ENCODE results near the gene GALNTL6.

The GALNTL6 gene

GRCh38 chr4:171812665-171813525, at the start of gene GALNTL6:
TSS of gene GALNTL6 (plus strand) at chr4:171813404.
- no peak for DNase-seq (ENCODE audit: low read depth)

GRCh38 chr4:171765514-171765913, 47.7 kb upstream of the GALNTL6 start:
- no peak for DNase-seq (ENCODE audit: low read depth)

- no peak for DNase-seq (ENCODE audit: low read depth)
These were observed 38.5 kb upstream of the GALNTL6 start for GRCh38 chr4:171774642-171775190.

- no peak for DNase-seq (ENCODE audit: low read depth)
These were observed 33.9 kb upstream of the GALNTL6 start for GRCh38 chr4:171779301-171779700.

GRCh38 chr4:171785388-171785787, 27.8 kb upstream of the GALNTL6 start:
- DNase-seq (ENCODE audit: low read depth) = no peak

- DNase-seq (ENCODE audit: low read depth) = no peak
These were observed 19.5 kb upstream of the GALNTL6 start for GRCh38 chr4:171793723-171794122.

- DNase-seq (ENCODE audit: low read depth) = no peak
These were observed 18.7 kb upstream of the GALNTL6 start for GRCh38 chr4:171794528-171794927.

- DNase-seq (ENCODE audit: low read depth) = no peak
These were observed 3.4 kb upstream of the GALNTL6 start for GRCh38 chr4:171809854-171810253.

- DNase-seq (ENCODE audit: low read depth) = no peak
These were observed 905 bp upstream of the GALNTL6 start for GRCh38 chr4:171812333-171812664.

- no peak for DNase-seq (ENCODE audit: low read depth)
These were observed 484 bp downstream of the GALNTL6 start for GRCh38 chr4:171813526-171814250.

- DNase-seq (ENCODE audit: low read depth) = no peak
These were observed 1.3 kb downstream of the GALNTL6 start for GRCh38 chr4:171814545-171814944.

- no peak for DNase-seq (ENCODE audit: low read depth)
These were observed 3.8 kb downstream of the GALNTL6 start for GRCh38 chr4:171817026-171817425.

GRCh38 chr4:171834640-171835039, 21.4 kb downstream of the GALNTL6 start:
- no peak for DNase-seq (ENCODE audit: low read depth)

- DNase-seq (ENCODE audit: low read depth) = no peak
These were observed 30.3 kb downstream of the GALNTL6 start for GRCh38 chr4:171843456-171843855.

GRCh38 chr4:171846232-171846631, 33.0 kb downstream of the GALNTL6 start:
- no peak for DNase-seq (ENCODE audit: low read depth)

- no peak for DNase-seq (ENCODE audit: low read depth)
These were observed 33.7 kb downstream of the GALNTL6 start for GRCh38 chr4:171846893-171847292.

GRCh38 chr4:171847751-171848150, 34.5 kb downstream of the GALNTL6 start:
- DNase-seq (ENCODE audit: low read depth) = no peak

GRCh38 chr4:171849686-171850222, 36.5 kb downstream of the GALNTL6 start:
- DNase-seq (ENCODE audit: low read depth) = no peak

- no peak for DNase-seq (ENCODE audit: low read depth)
These were observed 38.1 kb downstream of the GALNTL6 start for GRCh38 chr4:171851295-171851694.

- no peak for DNase-seq (ENCODE audit: low read depth)
These were observed 44.3 kb downstream of the GALNTL6 start for GRCh38 chr4:171857302-171858012.

GRCh38 chr4:171875291-171875690, 62.1 kb downstream of the GALNTL6 start:
- DNase-seq (ENCODE audit: low read depth) = no peak

GRCh38 chr4:171876636-171877035, 63.4 kb downstream of the GALNTL6 start:
- no peak for DNase-seq (ENCODE audit: low read depth)
